ENCODE data around the gene HPS1.

GRCh38 chr10:98430427-98430826 lies 16.3 kb downstream of the HPS1 start:
- TF ChIP-seq CTCF (conservative IDR thresholded peaks at IDR 0.05; ENCODE audit: low read depth, low read length) (no peak), SMC3 (IDR thresholded peaks at IDR 0.05; ENCODE audit: low read depth, low read length) (no peak), POLR2A (IDR thresholded peaks at IDR 0.05; ENCODE audit: low read depth, low read length) (no peak)

Measured in IMR-90 (cell line).